IMR-90 (cell line): Measurements from ENCODE around the gene KCTD5.
"Not testable (repeated sequence)": the region's sequence is repeated elsewhere in the genome, so short reads cannot be mapped to it uniquely, and the experiment has no call there.

Experiments
- BHLHE40 ChIP-seq: fragments of 150-350 bp; IDR thresholded peaks from 2 replicates; pipeline ENCODE4 v1.6.1; 2016; ENCODE audit warnings: mild to moderate bottlenecking, low read depth, low read length
- CEBPB ChIP-seq: IDR thresholded peaks from 2 replicates; pipeline ENCODE4 v1.6.1; 2012; ENCODE audit warnings: low read depth, low read length, improper control_type of control experiment
- CHD1 ChIP-seq: IDR thresholded peaks from 2 replicates; pipeline ENCODE4 v1.6.1; 2012; ENCODE audit warnings: low read depth, low read length, improper control_type of control experiment
- CTCF ChIP-seq: conservative IDR thresholded peaks from 2 replicates; pipeline ENCODE4 v1.5.1; 2012; ENCODE audit warnings: mild to moderate bottlenecking, low read depth, low read length, improper control_type of control experiment
- MAFK ChIP-seq: IDR thresholded peaks from 2 replicates; pipeline ENCODE4 v1.6.1; 2012; ENCODE audit warnings: low read depth, low read length, improper control_type of control experiment
- NFE2L2 ChIP-seq: fragments of 150-350 bp; IDR thresholded peaks from 2 replicates; pipeline ENCODE4 v1.6.1; 2016; ENCODE audit warnings: low read depth, mild to moderate bottlenecking, low read length
- POLR2A ChIP-seq: IDR thresholded peaks from 2 replicates; pipeline ENCODE4 v1.6.1; 2012; ENCODE audit warnings: mild to moderate bottlenecking, low read depth, low read length
- RCOR1 ChIP-seq: IDR thresholded peaks from 2 replicates; pipeline ENCODE4 v1.6.1; 2012; ENCODE audit warnings: mild to moderate bottlenecking, low read length, improper control_type of control experiment; ENCODE audit not compliant: insufficient replicate concordance
- RFX5 ChIP-seq: IDR thresholded peaks from 2 replicates; pipeline ENCODE4 v1.8.0; 2012; ENCODE audit warnings: low read depth, mild to moderate bottlenecking, low read length, moderate library complexity
- SMC3 ChIP-seq: fragments of 150-350 bp; IDR thresholded peaks from 2 replicates; pipeline ENCODE4 v1.6.1; 2016; ENCODE audit warnings: low read depth, mild to moderate bottlenecking, antibody characterized with exemption, low read length, moderate library complexity
- USF2 ChIP-seq: fragments of 150-350 bp; IDR thresholded peaks from 2 replicates; pipeline ENCODE4 v1.6.1; 2017; ENCODE audit warnings: mild to moderate bottlenecking, antibody characterized with exemption, low read length, low read depth

DNA sequence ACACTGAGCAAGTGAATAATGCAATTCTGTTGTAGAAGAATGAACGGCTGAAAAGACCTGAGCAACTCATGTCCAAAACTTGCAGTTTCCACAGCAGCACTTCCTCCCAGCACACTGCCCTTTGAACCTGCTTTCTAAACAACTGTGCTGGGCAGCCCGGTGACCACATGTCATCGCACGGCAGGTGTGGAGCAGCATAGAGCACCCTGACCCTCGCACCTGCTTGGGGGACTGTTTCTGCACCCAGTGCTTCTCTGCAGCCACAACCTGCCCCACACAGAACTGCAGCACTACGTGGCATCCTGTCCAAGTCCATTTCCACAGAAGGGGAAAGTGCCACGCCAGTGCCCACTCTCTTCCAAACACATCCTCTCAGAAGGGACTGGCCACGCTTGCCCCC lies 22.8 kb upstream of the KCTD5 start:
- not testable (repeated sequence) for TF ChIP-seq CTCF, NFE2L2, MAFK, CEBPB, BHLHE40, USF2, POLR2A, CHD1, RFX5, SMC3, RCOR1
